ENCODE results near the gene ARHGAP24.
"Not testable (repeated sequence)": the region's sequence is repeated elsewhere in the genome, so short reads cannot be mapped to it uniquely, and the experiment has no call there.

ARHGAP24 gene

DNA sequence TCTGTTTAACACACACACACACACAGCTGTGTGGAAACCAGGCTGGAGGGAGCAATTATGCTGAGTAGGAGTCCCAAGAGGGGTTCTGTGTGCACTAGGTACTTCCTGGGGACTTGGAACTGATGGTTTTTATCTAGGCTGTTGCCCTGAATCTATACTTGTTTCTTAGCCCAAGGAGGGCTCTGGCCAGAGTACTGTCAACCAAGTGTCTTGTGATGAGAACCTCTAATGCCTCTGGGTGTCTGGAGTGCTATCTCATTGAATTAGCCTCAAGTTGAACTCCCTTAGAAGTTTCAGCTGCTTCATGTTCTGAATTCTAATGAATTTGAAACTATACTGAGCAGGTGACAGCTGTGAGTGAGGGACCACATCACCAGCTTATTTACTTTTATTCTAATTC is 16.6 kb downstream of the ARHGAP24 start:
- no peak overlapping the region for H3K27ac ChIP-seq (ENCODE audit: low read depth, low read length)

DNA sequence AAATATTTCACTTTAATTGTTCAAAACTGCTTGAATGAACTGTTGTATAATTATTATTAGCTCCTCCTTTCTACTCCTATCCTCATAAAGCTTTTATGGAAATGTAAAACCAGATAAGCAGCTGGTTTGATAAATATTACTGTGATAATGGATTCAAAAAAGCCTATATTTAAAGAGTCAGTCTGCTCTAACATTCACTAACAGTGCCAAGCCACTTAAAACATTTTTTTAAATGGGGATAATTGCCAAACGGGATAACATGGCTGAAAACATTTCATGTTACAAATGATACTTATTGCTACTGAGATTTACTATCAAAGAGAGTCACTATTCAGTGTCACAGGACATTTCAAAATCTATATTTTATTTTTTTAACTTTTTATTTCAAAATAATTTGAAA is 17.4 kb downstream of the ARHGAP24 start:
- no peak overlapping the region for H3K4me3 ChIP-seq (ENCODE audit: low read length)
- H3K27ac ChIP-seq (ENCODE audit: low read depth, low read length), result no peak overlapping the region
- no peaks in the 10 kb centered on the region for H3K27me3 ChIP-seq (ENCODE audit: control insufficient read depth, insufficient read depth, low read length)
- no peaks in the 10 kb centered on the region for H3K36me3 ChIP-seq (ENCODE audit: control insufficient read depth, insufficient read depth, low read length)
- H3K9ac ChIP-seq (ENCODE audit: low read length), result no peak overlapping the region
- H3K4me1 ChIP-seq (ENCODE audit: control insufficient read depth, insufficient read depth, low read length), result no peaks in the 10 kb centered on the region

More for the DNA sequence above, 16.6 kb downstream of the ARHGAP24 start:
- Histone ChIP-seq H3K4me3 (ENCODE audit: low read length) (no peak overlapping the region), H3K36me3 (ENCODE audit: control insufficient read depth, insufficient read depth, low read length) (no peaks in the 10 kb centered on the region), H3K4me1 (ENCODE audit: control insufficient read depth, insufficient read depth, low read length) (no peaks in the 10 kb centered on the region), H3K27me3 (ENCODE audit: control insufficient read depth, insufficient read depth, low read length) (no peaks in the 10 kb centered on the region), H3K9ac (ENCODE audit: low read length) (no peak overlapping the region)

DNA sequence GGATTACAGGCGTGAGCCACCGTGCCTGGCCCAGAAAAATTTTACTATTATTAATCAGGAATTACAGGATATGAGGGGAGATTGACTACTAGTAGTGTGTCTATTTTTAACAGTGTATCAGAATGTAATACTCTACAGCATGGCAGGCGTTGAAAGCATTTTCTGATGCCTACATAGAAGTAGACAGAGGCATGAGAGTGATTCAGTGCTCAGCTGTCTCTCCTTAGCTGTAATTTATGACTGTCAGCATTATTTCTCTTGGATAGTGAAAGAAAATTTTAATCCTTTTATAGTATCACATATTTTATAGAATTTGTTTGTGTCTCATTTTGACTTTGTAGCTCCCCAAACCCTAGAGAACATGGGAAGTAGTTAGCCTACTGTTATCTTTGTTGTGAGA is 20.7 kb downstream of the ARHGAP24 start:
- Histone ChIP-seq H3K36me3 (ENCODE audit: control insufficient read depth, insufficient read depth, low read length) (no peaks in the 10 kb centered on the region), H3K4me3 (ENCODE audit: low read length) (no peak overlapping the region), H3K27ac (ENCODE audit: low read depth, low read length) (no peak overlapping the region), H3K4me1 (ENCODE audit: control insufficient read depth, insufficient read depth, low read length) (no peaks in the 10 kb centered on the region), H3K9ac (ENCODE audit: low read length) (no peak overlapping the region), H3K27me3 (ENCODE audit: control insufficient read depth, insufficient read depth, low read length) (no peaks in the 10 kb centered on the region)

DNA sequence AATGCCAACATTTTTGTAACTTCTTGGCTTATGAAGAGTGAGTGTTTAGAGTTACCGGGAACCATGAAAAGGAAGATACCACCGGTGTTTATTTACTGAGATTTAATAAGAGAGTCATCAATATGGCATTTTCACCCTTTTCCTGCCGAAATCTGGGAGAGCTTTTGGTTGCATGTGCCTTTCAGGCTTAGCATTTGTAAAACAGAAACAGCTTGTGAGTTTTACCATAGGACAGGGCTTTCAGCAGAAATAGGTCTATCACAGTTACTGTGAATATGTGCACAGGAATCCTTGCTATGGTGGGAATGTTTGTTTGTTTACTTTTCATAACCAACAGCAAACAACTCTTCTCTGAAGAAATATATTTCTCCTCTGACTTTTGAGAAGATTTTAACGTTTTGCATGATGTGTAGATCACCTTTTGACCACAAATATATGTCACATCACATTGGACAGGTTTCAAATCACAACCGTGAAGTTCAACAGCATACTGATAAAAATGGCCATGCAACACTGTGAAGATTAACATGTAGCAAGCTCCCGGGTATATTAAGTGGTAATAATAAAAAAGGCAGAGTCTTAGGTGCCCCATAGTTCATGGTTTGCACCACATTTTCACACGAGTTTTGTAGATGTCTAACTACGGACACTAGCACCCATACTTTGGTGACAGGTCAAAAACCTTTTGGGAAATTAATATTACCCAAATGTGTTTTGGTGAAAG is 21.3 kb downstream of the ARHGAP24 start:
- Histone ChIP-seq H3K27ac (ENCODE audit: low read depth, low read length) (no peak overlapping the region), H3K4me3 (ENCODE audit: low read length) (no peak overlapping the region), H3K4me1 (ENCODE audit: control insufficient read depth, insufficient read depth, low read length) (no peaks in the 10 kb centered on the region), H3K9ac (ENCODE audit: low read length) (no peak overlapping the region), H3K36me3 (ENCODE audit: control insufficient read depth, insufficient read depth, low read length) (no peaks in the 10 kb centered on the region), H3K27me3 (ENCODE audit: control insufficient read depth, insufficient read depth, low read length) (no peaks in the 10 kb centered on the region)

DNA sequence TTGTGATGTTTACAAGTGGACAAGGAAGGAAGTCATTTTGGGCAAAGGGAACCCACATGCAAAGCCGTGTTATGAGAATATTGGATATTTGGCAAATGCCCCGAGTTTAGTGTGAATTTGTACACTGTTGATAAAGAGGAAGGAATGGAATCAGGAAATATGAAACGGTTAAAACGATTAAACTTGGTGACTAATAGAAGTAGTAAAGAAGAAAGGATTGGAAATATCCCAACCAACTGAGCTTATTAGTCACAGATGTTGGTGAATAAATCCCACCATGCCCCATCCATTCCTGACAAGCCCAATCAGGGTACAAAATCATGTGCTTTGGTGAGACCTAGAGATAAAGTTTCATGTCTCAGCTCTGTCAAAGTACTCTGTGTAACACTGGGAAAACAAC is 22.0 kb downstream of the ARHGAP24 start:
- H3K36me3 ChIP-seq (ENCODE audit: control insufficient read depth, insufficient read depth, low read length), result no peaks in the 10 kb centered on the region
- H3K4me3 ChIP-seq (ENCODE audit: low read length), result no peak overlapping the region
- no peaks in the 10 kb centered on the region for H3K27me3 ChIP-seq (ENCODE audit: control insufficient read depth, insufficient read depth, low read length)
- no peak overlapping the region for H3K9ac ChIP-seq (ENCODE audit: low read length)
- no peak overlapping the region for H3K27ac ChIP-seq (ENCODE audit: low read depth, low read length)
- H3K4me1 ChIP-seq (ENCODE audit: control insufficient read depth, insufficient read depth, low read length), result no peaks in the 10 kb centered on the region

DNA sequence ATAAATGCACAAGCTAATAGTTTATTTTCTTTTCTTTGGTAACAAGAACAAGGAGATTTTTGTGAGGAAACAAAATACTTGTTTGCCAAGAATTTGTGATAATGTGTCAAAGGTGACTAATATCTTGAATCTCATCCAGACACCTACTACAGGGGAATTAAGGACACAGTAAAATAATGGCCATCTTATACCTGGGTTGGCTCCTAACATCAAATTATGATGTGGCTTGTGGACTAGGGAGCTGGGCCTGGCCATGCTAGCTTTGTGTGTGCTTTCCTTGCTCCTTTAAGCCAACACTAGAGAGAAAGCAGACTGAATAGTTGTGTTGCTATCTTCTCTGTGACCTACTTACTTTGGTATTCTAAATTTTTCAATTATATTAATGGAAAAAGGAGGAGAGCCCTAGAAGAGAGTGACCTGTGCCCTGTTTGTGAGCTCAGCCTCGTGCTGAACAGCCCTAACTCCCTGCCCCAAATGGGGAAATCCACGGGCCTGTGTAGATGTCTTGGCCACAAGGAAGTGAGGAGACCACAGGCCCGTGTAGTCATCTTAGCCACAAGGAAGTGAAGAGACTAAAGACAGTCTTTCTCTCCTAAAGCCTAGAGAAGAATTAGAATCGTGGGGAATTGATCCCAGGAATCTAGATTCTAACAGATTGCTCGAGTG is 23.3 kb downstream of the ARHGAP24 start:
- Histone ChIP-seq H3K36me3 (ENCODE audit: control insufficient read depth, insufficient read depth, low read length) (no peaks in the 10 kb centered on the region), H3K9ac (ENCODE audit: low read length) (no peak overlapping the region), H3K27ac (ENCODE audit: low read depth, low read length) (no peak overlapping the region), H3K27me3 (ENCODE audit: control insufficient read depth, insufficient read depth, low read length) (no peaks in the 10 kb centered on the region), H3K4me3 (ENCODE audit: low read length) (no peak overlapping the region), H3K4me1 (ENCODE audit: control insufficient read depth, insufficient read depth, low read length) (no peaks in the 10 kb centered on the region)

DNA sequence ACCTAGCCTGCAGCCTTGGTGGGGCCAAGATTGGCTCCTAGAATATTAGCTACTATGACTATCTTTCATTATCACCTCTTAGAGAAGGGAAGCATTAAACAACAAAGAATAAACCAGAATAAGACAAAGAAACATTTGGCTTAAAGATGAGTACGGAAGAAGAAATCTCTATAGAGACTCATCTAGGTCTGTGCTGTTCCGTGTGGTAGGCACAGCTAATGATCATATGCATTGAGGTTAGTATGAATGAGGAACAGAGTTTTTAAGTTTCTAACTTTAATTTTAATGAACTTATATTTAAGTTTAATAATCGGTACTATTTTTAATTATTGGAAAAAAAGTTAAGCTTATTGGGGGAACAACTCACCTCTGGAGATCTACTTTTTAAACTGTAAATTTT is 24.6 kb downstream of the ARHGAP24 start:
- H3K4me1 ChIP-seq (ENCODE audit: control insufficient read depth, insufficient read depth, low read length), result no peaks in the 10 kb centered on the region
- no peak overlapping the region for H3K9ac ChIP-seq (ENCODE audit: low read length)
- H3K27me3 ChIP-seq (ENCODE audit: control insufficient read depth, insufficient read depth, low read length), result no peaks in the 10 kb centered on the region
- no peak overlapping the region for H3K27ac ChIP-seq (ENCODE audit: low read depth, low read length)
- no peaks in the 10 kb centered on the region for H3K36me3 ChIP-seq (ENCODE audit: control insufficient read depth, insufficient read depth, low read length)
- H3K4me3 ChIP-seq (ENCODE audit: low read length), result no peak overlapping the region

DNA sequence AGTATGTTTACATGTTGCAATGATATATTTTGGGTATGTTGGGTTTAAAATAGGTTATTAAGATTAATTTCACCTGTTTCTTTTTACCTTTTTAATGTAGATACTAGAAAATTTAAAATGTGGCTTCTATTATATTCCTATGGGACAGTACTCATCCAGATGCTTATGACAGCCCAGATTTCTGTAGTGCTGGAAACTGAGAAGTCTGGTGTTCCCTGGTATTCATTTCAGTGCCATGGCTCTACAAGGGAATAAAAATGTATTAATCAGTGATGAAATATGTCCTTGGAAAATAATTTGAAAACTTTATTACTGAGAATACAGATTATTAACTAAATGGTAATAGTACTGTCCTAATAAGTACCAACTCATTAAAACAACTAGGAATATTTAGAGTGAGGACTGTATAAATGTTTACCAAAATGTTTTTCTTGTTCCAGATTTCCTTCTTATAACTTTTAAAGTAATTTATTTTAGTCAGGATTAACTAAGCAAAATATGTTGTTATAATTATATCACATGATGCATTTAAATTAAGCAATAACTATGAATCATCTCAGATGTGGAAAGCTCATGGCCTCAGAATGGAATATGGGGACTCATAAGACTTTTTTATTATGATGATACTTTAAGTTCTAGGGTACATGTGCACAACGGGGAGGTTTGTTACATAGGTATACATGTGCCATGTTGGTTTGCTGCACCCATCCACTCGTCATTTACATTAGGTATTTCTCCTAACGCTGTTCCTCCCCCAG is 25.3 kb downstream of the ARHGAP24 start:
- H3K27ac ChIP-seq (ENCODE audit: low read depth, low read length), result no peak overlapping the region

DNA sequence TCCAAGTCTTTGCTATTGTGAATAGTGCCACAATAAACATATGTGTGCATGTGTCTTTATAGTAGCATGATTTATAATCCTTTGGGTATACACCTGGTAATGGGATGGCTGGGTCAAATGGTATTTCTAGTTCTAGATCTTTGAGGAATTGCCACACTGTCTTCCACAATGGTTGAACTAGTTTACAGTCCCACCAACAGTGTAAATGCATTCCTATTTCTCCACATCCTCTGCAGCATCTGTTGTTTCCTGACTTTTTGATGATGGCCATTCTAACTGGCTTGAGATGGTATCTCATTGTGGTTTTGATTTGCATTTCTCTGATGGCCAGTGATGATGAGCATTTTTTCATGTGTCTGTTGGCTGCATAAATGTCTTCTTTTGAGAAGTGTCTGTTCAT is 26.2 kb downstream of the ARHGAP24 start:
- not testable (repeated sequence) for H3K36me3 ChIP-seq (ENCODE audit: control insufficient read depth, insufficient read depth, low read length); H3K27ac ChIP-seq (ENCODE audit: low read depth, low read length); H3K4me3 ChIP-seq (ENCODE audit: low read length)

More for the DNA sequence above, 25.3 kb downstream of the ARHGAP24 start:
- H3K4me1 ChIP-seq (ENCODE audit: control insufficient read depth, insufficient read depth, low read length), result no peaks in the 10 kb centered on the region
- H3K4me3 ChIP-seq (ENCODE audit: low read length), result no peak overlapping the region
- no peak overlapping the region for H3K9ac ChIP-seq (ENCODE audit: low read length)
- H3K36me3 ChIP-seq (ENCODE audit: control insufficient read depth, insufficient read depth, low read length), result no peaks in the 10 kb centered on the region
- no peaks in the 10 kb centered on the region for H3K27me3 ChIP-seq (ENCODE audit: control insufficient read depth, insufficient read depth, low read length)

DNA sequence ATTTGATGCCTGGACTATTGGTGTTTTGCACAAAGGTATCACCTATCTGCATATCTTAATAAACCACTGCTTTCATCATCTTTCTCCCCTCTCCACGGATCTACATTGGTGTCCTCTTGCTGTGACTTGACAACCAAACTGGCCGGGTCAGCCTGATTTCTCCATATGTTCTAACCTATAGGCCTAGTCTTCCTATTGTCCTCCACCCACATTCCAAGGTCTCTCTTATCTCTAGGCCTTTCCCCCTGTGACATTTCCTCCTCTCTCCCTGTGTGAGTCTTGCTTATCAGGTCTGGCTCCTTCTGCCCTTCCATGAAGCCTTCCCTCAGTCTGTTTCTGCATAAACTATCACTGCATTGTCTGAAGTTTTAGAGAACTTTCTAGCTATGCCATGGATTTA is 33.7 kb downstream of the ARHGAP24 start:
- H3K4me1 ChIP-seq (ENCODE audit: control insufficient read depth, insufficient read depth, low read length), result no peaks in the 10 kb centered on the region
- no peak overlapping the region for H3K27ac ChIP-seq (ENCODE audit: low read depth, low read length)
- H3K36me3 ChIP-seq (ENCODE audit: control insufficient read depth, insufficient read depth, low read length), result no peaks in the 10 kb centered on the region
- no peak overlapping the region for H3K4me3 ChIP-seq (ENCODE audit: low read length)
- no peak overlapping the region for H3K9ac ChIP-seq (ENCODE audit: low read length)
- no peaks in the 10 kb centered on the region for H3K27me3 ChIP-seq (ENCODE audit: control insufficient read depth, insufficient read depth, low read length)

More for the DNA sequence above, 26.2 kb downstream of the ARHGAP24 start:
- not testable (repeated sequence) for H3K4me1 ChIP-seq (ENCODE audit: control insufficient read depth, insufficient read depth, low read length); H3K9ac ChIP-seq (ENCODE audit: low read length); H3K27me3 ChIP-seq (ENCODE audit: control insufficient read depth, insufficient read depth, low read length)

DNA sequence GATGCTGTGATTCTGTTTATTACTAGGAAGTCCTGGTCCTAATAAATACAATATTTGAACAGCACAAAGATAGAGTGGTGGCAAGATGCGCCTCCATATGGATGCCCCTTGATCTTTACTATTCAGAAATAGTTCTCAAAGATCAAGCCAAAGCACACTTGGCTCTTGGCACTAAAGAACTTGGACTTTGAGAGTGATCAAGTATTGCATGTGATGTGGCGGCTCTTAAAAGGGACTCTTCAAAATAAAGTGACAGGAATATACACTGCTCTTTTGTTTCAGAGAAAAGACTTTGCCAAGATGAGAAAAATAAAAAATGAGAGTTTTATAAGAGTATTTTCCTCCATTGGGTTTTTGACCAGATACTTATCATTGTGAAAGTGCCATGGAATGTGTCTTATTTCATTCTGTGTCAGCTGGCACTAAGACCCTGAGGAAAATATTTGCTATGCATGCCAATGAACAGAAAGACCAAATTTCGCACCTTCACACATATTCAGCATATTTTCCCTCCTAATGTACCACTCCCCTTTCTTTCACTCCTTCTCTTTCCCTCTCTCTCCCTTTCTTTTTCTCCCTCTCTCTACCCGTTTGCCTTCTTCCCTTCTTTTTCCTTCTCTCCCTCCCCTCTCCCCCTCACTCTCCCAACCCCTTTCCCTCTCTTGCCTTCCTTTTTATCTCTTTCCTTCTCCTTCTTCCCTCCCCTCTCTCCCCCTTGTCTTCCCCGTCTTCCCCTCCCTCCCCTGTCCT is 35.1 kb downstream of the ARHGAP24 start:
- Histone ChIP-seq H3K4me1 (ENCODE audit: control insufficient read depth, insufficient read depth, low read length) (no peaks in the 10 kb centered on the region), H3K36me3 (ENCODE audit: control insufficient read depth, insufficient read depth, low read length) (no peaks in the 10 kb centered on the region), H3K4me3 (ENCODE audit: low read length) (no peak overlapping the region), H3K27me3 (ENCODE audit: control insufficient read depth, insufficient read depth, low read length) (no peaks in the 10 kb centered on the region), H3K9ac (ENCODE audit: low read length) (no peak overlapping the region), H3K27ac (ENCODE audit: low read depth, low read length) (no peak overlapping the region)

DNA sequence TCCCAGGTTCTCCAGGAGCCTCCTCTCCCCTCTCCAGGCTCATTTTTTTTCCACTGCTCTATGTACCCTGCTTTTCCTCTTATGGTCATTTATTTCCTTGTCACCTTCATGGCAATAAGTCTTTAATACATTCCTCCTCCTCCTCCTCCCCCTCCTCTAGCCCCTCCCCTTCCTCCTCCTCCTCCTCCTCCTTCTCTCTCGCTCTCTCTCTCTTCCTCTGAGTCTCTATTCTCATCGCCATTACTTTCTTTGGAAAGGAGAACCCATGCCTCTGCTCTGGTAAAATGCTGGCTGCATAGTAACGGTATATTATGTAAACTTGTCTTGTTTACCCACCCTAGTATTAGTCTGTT is 35.7 kb downstream of the ARHGAP24 start:
- Histone ChIP-seq H3K9ac (ENCODE audit: low read length) (no peak overlapping the region), H3K4me1 (ENCODE audit: control insufficient read depth, insufficient read depth, low read length) (no peaks in the 10 kb centered on the region), H3K27me3 (ENCODE audit: control insufficient read depth, insufficient read depth, low read length) (no peaks in the 10 kb centered on the region), H3K27ac (ENCODE audit: low read depth, low read length) (no peak overlapping the region), H3K36me3 (ENCODE audit: control insufficient read depth, insufficient read depth, low read length) (no peaks in the 10 kb centered on the region), H3K4me3 (ENCODE audit: low read length) (no peak overlapping the region)

All from rectal smooth muscle tissue (tissue), 1 donor.